HepG2 (cell line): Measurements from ENCODE around the gene ACSF3.

ENCODE experiments used
- HIC2 ChIP-seq: sonication (generic); formaldehyde crosslinking; IDR thresholded peaks from 2 replicates; pipeline ENCODE4 v1.9.0; 2022; ENCODE audit warnings: low read depth, missing genetic modification reagents
- POLR2A ChIP-seq, 2 experiments: IDR thresholded peaks; 2 replicates each; pipeline ENCODE4 v1.6.1; 2011; ENCODE audit warnings: low read depth in 2 of 2, low read length in 2 of 2, mild to moderate bottlenecking in 1 of 2, moderate library complexity in 1 of 2; ENCODE audit not compliant: insufficient read depth in 1 of 2
- ZNF317 ChIP-seq: sonication (generic); formaldehyde crosslinking; IDR thresholded peaks from 2 replicates; pipeline ENCODE4 v1.5.0; 2020; ENCODE audit warnings: mild to moderate bottlenecking, missing genetic modification reagents

- TF ChIP-seq POLR2A (IDR thresholded peaks at IDR 0.05; ENCODE audit: insufficient read depth in 1 of 2, low read depth in 2 of 2, low read length in 2 of 2) (no peak; a peak in 1 of 4 replicates), ZNF317 (no peak), HIC2 (CRISPR knock-in tag) (no peak)
Observed at GRCh38 chr16:89154390-89155183, 60.9 kb downstream of the ACSF3 start.
